ENCODE data around the gene AHSA1.

AHSA1 gene

DNA sequence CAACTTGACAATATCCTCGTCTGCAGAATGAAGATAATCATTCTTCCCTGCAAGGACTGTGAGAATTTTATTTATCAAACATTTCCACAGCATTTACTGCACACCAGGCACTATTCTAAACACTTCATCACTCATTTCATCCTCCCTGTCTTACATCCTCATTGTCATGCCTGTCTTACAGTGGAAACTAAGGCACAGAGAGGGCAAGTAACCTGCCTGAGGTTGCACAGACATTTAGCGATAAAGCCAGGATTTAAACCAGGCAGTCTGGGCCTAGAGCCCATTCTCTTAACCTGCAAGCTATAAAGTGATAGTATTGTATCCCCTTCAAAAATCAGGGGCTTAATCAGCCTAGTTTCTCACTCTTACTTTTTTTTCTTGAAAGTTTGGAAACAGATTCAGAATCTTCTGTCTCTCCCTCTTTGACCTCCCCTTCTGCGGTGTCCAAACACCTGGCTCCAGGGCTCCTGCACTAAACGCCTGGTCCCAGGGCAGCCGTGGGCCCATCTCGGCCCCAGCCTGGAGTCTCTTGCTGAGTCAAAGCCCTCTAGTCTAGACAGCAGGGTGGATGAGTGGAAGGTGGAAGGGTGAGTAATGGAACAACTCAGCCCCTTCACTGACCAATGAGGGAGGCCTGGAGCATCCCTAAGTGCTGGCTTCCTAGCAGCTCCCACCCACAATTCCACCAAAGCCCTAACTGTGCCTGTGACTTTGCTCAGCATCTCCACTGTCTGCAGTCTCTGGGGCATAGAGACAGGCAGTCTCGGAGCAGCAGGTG, 28.2 kb downstream of the AHSA1 start:
- no peak for DNase-seq (ENCODE audit: insufficient read length, low spot score)
- TF ChIP-seq POU2F2 (IDR thresholded peaks at IDR 0.05; ENCODE audit: low read depth, low read length): no peak
- no peak for TF ChIP-seq POLR2AphosphoS5 (IDR thresholded peaks at IDR 0.05; ENCODE audit: low read depth, low read length)
- no peak for TF ChIP-seq PAX5 (IDR thresholded peaks at IDR 0.05; ENCODE audit: insufficient read depth, low read length, severe bottlenecking)
- no peak for TF ChIP-seq SPI1 (IDR thresholded peaks at IDR 0.05; ENCODE audit: low read depth, low read length)
- TF ChIP-seq TAF1 (IDR thresholded peaks at IDR 0.05; ENCODE audit: low read depth, low read length): no peak
- no peak for TF ChIP-seq POLR2A (IDR thresholded peaks at IDR 0.05; ENCODE audit: low read depth, low read length)
- FAIRE-seq: peak; percentile 5

DNA sequence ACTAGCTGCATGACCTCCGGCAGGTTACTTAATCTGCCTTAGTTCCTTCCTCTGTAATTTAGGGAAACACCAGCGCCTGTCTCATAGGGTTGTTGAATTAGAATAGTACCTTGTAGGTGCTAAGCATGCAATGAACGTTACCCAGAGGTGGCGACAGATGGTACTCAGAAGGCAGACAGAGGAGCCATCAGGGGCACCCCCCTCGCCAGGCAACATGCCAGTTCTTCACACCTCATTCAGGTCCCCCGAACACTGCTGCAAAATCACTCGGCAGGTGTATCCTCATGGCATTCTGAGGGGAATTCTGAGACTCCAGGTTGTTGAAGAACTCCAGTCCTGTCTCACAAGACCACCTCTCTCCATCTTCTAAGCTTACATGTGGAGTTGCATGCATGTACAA, 30.7 kb downstream of the AHSA1 start:
- DNase-seq (ENCODE audit: insufficient read length, low spot score) (no peak), FAIRE-seq (no peak)

DNA sequence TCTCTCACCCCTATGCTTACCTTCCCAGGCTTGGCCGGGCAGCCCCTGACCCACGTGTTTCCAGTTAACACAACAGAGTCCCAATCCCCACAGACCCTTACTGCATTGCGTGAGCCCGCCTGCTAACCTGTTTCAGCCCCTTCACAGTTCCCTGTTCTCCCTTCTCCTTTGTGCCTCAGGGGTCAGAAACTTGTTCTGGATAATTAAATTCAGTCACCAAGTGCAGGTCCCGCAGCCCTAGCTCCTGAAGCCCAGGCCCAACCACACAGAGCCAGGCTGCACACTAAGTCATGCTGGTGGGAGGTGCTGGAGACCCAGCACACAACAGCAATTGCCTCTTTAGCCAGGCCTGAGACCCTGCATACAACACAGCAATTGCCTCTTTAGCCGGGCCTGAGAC, 31.1 kb downstream of the AHSA1 start:
- no peak for FAIRE-seq

More for the DNA sequence above, 30.7 kb downstream of the AHSA1 start:
- TF ChIP-seq PAX5 (IDR thresholded peaks at IDR 0.05; ENCODE audit: insufficient read depth, low read length, severe bottlenecking) (no peak), POLR2A (IDR thresholded peaks at IDR 0.05; ENCODE audit: low read depth, low read length) (no peak), SPI1 (IDR thresholded peaks at IDR 0.05; ENCODE audit: low read depth, low read length) (no peak), TAF1 (IDR thresholded peaks at IDR 0.05; ENCODE audit: low read depth, low read length) (no peak), POU2F2 (IDR thresholded peaks at IDR 0.05; ENCODE audit: low read depth, low read length) (no peak), POLR2AphosphoS5 (IDR thresholded peaks at IDR 0.05; ENCODE audit: low read depth, low read length) (no peak)

DNA sequence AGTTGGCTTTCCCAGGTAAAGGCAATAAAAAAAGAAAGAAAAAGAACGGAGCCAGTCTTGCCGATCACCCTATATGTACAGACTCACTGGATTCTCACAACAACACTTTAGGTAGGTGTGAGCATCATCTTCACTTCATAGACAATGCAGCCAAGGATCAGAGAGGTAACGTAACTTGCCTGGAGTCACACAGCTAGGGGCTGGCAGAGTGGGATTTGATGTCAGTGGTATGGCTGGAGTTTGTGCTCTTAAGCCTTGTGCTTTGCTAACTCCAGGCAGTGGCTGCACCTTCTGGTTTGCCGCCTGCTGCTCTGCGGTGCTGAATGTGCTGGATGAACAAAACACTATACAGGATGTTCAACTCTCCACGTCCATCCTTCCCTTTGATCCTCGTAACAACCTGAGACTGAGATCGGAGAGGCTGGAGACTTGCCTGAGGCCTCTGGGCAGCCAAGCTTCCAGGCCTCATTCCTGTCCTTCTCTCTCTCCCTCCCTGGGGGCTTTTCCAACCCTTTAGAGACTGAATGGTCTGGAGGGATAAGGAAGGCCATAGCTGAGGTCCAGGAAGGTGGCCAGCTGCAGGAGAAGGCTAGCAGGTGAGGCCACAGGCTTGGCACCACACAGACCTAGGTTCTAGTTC, 32.6 kb downstream of the AHSA1 start:
- no peak for FAIRE-seq
- TF ChIP-seq POU2F2 (IDR thresholded peaks at IDR 0.05; ENCODE audit: low read depth, low read length) (no peak), PAX5 (IDR thresholded peaks at IDR 0.05; ENCODE audit: insufficient read depth, low read length, severe bottlenecking) (no peak), TAF1 (IDR thresholded peaks at IDR 0.05; ENCODE audit: low read depth, low read length) (no peak), SPI1 (IDR thresholded peaks at IDR 0.05; ENCODE audit: low read depth, low read length) (no peak), POLR2A (IDR thresholded peaks at IDR 0.05; ENCODE audit: low read depth, low read length) (no peak), POLR2AphosphoS5 (IDR thresholded peaks at IDR 0.05; ENCODE audit: low read depth, low read length) (no peak)
- no peak for DNase-seq (ENCODE audit: insufficient read length, low spot score)

More for the DNA sequence above, 31.1 kb downstream of the AHSA1 start:
- TF ChIP-seq POLR2AphosphoS5 (IDR thresholded peaks at IDR 0.05; ENCODE audit: low read depth, low read length) (no peak), POU2F2 (IDR thresholded peaks at IDR 0.05; ENCODE audit: low read depth, low read length) (no peak)
- no peak for DNase-seq (ENCODE audit: insufficient read length, low spot score)

DNA sequence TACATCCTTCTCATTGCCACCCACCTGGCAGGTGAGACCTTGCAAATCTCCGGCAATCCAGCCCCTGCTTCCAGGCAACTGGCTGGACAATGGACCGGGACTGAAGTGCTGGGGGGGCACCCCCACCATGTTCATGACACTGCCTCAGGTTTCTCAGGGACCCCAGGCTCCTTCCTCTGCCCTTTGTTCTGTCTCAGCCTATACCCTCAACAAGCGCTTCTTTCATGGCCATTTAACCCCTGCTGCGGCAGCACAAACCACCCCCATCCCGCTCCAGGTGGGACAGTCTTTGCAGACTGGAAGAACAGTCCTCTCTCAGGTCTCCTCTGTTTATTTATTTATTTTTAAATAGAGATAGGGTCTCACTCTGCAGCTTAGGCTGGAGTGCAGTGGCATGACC, 33.2 kb downstream of the AHSA1 start:
- TF ChIP-seq POU2F2 (IDR thresholded peaks at IDR 0.05; ENCODE audit: low read depth, low read length) (no peak), POLR2AphosphoS5 (IDR thresholded peaks at IDR 0.05; ENCODE audit: low read depth, low read length) (no peak), TAF1 (IDR thresholded peaks at IDR 0.05; ENCODE audit: low read depth, low read length) (no peak), POLR2A (IDR thresholded peaks at IDR 0.05; ENCODE audit: low read depth, low read length) (no peak), PAX5 (IDR thresholded peaks at IDR 0.05; ENCODE audit: insufficient read depth, low read length, severe bottlenecking) (no peak), SPI1 (IDR thresholded peaks at IDR 0.05; ENCODE audit: low read depth, low read length) (no peak)
- no peak for FAIRE-seq
- DNase-seq (ENCODE audit: insufficient read length, low spot score): no peak

DNA sequence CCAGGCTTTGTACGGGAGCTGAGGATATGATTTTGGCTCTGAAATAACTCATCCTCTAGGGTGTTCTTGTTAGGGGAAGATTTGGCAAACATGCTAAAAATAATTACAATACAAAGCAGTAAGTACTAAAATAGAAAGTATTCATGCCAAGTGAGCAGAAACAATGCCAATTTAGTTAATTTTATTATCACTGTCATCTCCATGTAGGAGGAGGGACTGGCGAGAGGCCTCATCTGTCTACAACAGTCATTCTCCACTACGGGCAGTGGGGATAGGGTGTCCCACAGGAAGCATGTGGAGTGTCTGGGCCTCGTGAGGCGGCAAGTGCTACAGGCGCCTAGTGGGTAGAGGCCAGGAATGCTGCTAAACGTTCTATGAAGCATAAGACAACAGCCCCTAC, 37.4 kb downstream of the AHSA1 start:
- TF ChIP-seq SPI1 (IDR thresholded peaks at IDR 0.05; ENCODE audit: low read depth, low read length) (no peak), PAX5 (IDR thresholded peaks at IDR 0.05; ENCODE audit: insufficient read depth, low read length, severe bottlenecking) (no peak)
- DNase-seq (ENCODE audit: insufficient read length, low spot score): no peak
- no peak for FAIRE-seq

DNA sequence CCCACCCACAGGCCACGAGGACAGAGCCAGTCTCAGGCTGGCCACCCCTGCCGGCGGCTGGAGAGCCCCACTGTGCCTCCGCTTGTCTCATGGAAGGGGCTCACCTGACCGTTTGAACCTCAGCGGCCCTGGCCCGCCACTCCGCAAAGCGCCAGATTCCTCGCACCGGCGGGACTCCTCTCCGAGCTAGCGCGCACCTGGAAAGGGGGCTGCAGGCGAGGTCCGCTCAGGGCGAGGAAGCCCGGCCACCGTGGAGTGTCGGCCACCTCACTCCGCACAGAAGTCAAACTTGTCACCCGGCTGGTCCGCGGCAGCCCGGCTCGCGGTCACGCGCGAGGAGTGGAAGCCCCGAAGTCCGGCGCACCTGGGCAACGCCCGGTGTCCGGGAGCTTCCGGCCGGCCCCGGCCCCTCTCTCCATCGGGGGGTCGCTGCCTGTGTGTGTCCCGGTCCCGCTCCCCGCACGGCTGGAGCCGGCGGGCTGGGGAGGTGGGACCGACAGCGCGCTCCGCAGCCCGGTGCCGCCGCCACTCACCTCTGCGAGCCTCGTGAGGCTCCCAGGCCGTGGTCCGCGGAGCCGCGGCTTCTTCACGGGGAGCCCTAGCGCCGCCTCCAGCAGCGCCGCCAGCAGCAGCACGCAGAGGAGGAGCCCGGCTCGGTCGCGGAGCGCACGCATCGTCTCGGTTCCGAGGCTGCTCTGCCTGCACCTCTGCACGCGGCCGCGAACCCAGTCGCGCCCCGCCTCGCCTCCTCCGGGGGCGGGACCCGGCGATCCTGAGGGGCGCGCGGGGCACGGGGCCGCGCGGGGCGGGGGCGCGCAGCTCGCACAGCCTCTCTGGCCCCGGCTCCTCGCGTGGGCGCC, 40.5 kb downstream of the AHSA1 start, which contains the start of gene ISM2:
TSS of gene ISM2 (minus strand) at position 697 of the 860 bp plus-strand sequence. CDS start at position 674, 23 bp downstream.
- FAIRE-seq: peak; percentile 82
- DNase-seq (ENCODE audit: insufficient read length, low spot score): peak; percentile 74
- TF ChIP-seq POLR2A (IDR thresholded peaks at IDR 0.05; ENCODE audit: low read depth, low read length) (no peak), PAX5 (IDR thresholded peaks at IDR 0.05; ENCODE audit: insufficient read depth, low read length, severe bottlenecking) (no peak), POU2F2 (IDR thresholded peaks at IDR 0.05; ENCODE audit: low read depth, low read length) (no peak), POLR2AphosphoS5 (IDR thresholded peaks at IDR 0.05; ENCODE audit: low read depth, low read length) (no peak), SPI1 (IDR thresholded peaks at IDR 0.05; ENCODE audit: low read depth, low read length) (no peak), TAF1 (IDR thresholded peaks at IDR 0.05; ENCODE audit: low read depth, low read length) (no peak)

DNA sequence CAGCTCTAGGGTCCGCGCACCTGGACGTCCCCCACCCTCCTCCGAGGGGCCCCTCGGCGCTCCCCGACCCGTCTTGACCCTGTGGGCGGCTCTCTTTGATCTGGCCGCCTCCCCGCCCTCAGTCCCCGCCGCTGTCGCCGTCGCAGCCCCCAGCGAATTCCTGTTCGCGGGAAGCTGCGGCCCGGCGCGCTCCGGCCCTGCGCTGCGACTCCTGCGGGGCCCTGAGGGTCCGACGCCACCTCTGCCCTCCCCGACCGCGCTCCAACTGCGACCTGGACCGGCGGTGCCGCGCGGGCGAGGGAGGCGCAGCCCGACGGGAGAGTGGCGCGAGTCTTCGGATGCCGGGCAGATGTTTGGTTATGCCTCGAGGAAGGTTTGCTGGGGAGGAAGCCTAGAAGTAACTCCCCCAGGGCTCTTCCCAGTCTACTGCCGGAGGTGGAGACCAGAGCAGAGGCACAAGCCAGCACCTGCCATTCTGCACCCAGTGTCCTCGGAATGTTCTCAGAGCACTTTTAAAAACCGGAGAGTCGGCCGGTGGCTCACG, 41.2 kb downstream of the AHSA1 start:
- DNase-seq (ENCODE audit: insufficient read length, low spot score) (peak; percentile 53), FAIRE-seq (peak; percentile 70)
- TF ChIP-seq POLR2AphosphoS5 (IDR thresholded peaks at IDR 0.05; ENCODE audit: low read depth, low read length) (no peak), PAX5 (IDR thresholded peaks at IDR 0.05; ENCODE audit: insufficient read depth, low read length, severe bottlenecking) (no peak), SPI1 (IDR thresholded peaks at IDR 0.05; ENCODE audit: low read depth, low read length) (no peak), POU2F2 (IDR thresholded peaks at IDR 0.05; ENCODE audit: low read depth, low read length) (no peak), POLR2A (IDR thresholded peaks at IDR 0.05; ENCODE audit: low read depth, low read length) (no peak), TAF1 (IDR thresholded peaks at IDR 0.05; ENCODE audit: low read depth, low read length) (no peak)

All from GM12891 (cell line).